Memory B cell (primary cell): ENCODE measurements around the gene HRH1.
"Not testable (repeated sequence)": the region's sequence is repeated elsewhere in the genome, so short reads cannot be mapped to it uniquely, and the experiment has no call there.

Experiments used
- ATAC-seq: fragments of 150-1000 bp; cut with Tn5 transposase; 2 replicates; pipeline ENCODE4 v1.10.0; 2021; ENCODE audit warnings: low read depth, mild to moderate bottlenecking, moderate library complexity
- DNase-seq, 2 donors: peaks; one replicate each; pipeline ENCODE4 v3.0.0; 2022; ENCODE audit warnings: low spot score in 2 of 2
- H3K27ac Mint-ChIP-seq: one replicate; pipeline ENCODE4 v1.8.0; 2022; ENCODE audit warnings: mild to moderate bottlenecking, moderate library complexity, mixed read lengths
- H3K27me3 Mint-ChIP-seq: one replicate; pipeline ENCODE4 v1.8.0; 2022; ENCODE audit warnings: mixed read lengths
- H3K36me3 Mint-ChIP-seq: one replicate; pipeline ENCODE4 v1.8.0; 2022; ENCODE audit warnings: mild to moderate bottlenecking, mixed read lengths
- H3K4me1 Mint-ChIP-seq: one replicate; pipeline ENCODE4 v1.8.0; 2022; ENCODE audit warnings: mixed read lengths
- H3K4me3 Mint-ChIP-seq: one replicate; pipeline ENCODE4 v1.8.0; 2022; ENCODE audit warnings: mild to moderate bottlenecking, moderate library complexity, mixed read lengths
- H3K9me3 Mint-ChIP-seq: one replicate; pipeline ENCODE4 v1.8.0; 2022; ENCODE audit warnings: mixed read lengths

HRH1 gene

GRCh38 chr3:11170052-11170770, 15.9 kb downstream of the HRH1 start:
- Mint-ChIP-seq H3K36me3 (no peaks in the 10 kb centered on the region), H3K9me3 (no peaks in the 10 kb centered on the region), H3K27me3 (peaks cover 4% of the 10 kb centered on the region), H3K4me1 (no peaks in the 10 kb centered on the region), H3K4me3 (no peak overlapping the region), H3K27ac (no peak overlapping the region)
- no peak for ATAC-seq
- DNase-seq, result no peak

- no peaks in the 10 kb centered on the region for H3K4me1 Mint-ChIP-seq
- H3K27me3 Mint-ChIP-seq, result peaks cover 4% of the 10 kb centered on the region
- H3K9me3 Mint-ChIP-seq, result no peaks in the 10 kb centered on the region
- ATAC-seq (no peak), DNase-seq (no peak)
- no peak overlapping the region for H3K4me3 Mint-ChIP-seq
- no peak overlapping the region for H3K27ac Mint-ChIP-seq
- no peaks in the 10 kb centered on the region for H3K36me3 Mint-ChIP-seq
Observed at GRCh38 chr3:11172096-11172690, 17.9 kb downstream of the HRH1 start.

GRCh38 chr3:11173828-11174465, 19.7 kb downstream of the HRH1 start:
- Mint-ChIP-seq H3K27ac (no peak overlapping the region), H3K9me3 (no peaks in the 10 kb centered on the region)

GRCh38 chr3:11178421-11178820, 24.1 kb downstream of the HRH1 start:
- ATAC-seq, result no peak
- H3K4me3 Mint-ChIP-seq, result no peak overlapping the region
- no peak for DNase-seq
- H3K9me3 Mint-ChIP-seq, result no peaks in the 10 kb centered on the region
- peaks cover 2% of the 10 kb centered on the region for H3K27me3 Mint-ChIP-seq
- H3K27ac Mint-ChIP-seq, result no peak overlapping the region
- H3K4me1 Mint-ChIP-seq, result no peaks in the 10 kb centered on the region
- no peaks in the 10 kb centered on the region for H3K36me3 Mint-ChIP-seq

More at GRCh38 chr3:11173828-11174465, 19.7 kb downstream of the HRH1 start:
- Mint-ChIP-seq H3K36me3 (no peaks in the 10 kb centered on the region), H3K4me1 (no peaks in the 10 kb centered on the region), H3K27me3 (peaks cover 4% of the 10 kb centered on the region), H3K4me3 (no peak overlapping the region)
- DNase-seq, result no peak
- no peak for ATAC-seq

- H3K9me3 Mint-ChIP-seq, H3K36me3 Mint-ChIP-seq, H3K27ac Mint-ChIP-seq, H3K4me3 Mint-ChIP-seq, DNase-seq, ATAC-seq, H3K4me1 Mint-ChIP-seq: not testable (repeated sequence)
- H3K27me3 Mint-ChIP-seq, result peaks cover 10% of the 10 kb centered on the region
Observed at GRCh38 chr3:11184328-11184969, 30.2 kb downstream of the HRH1 start.

GRCh38 chr3:11185144-11185543, 30.9 kb downstream of the HRH1 start:
- no peaks in the 10 kb centered on the region for H3K36me3 Mint-ChIP-seq
- no peak for DNase-seq
- no peaks in the 10 kb centered on the region for H3K9me3 Mint-ChIP-seq
- H3K4me1 Mint-ChIP-seq, result peaks cover 2% of the 10 kb centered on the region
- H3K27ac Mint-ChIP-seq, result no peak overlapping the region
- H3K27me3 Mint-ChIP-seq, result peaks cover 10% of the 10 kb centered on the region
- no peak for ATAC-seq
- H3K4me3 Mint-ChIP-seq, result no peak overlapping the region

- Mint-ChIP-seq H3K27me3 (peaks cover 10% of the 10 kb centered on the region), H3K4me1 (peaks cover 2% of the 10 kb centered on the region), H3K36me3 (no peaks in the 10 kb centered on the region), H3K4me3 (no peak overlapping the region), H3K9me3 (no peaks in the 10 kb centered on the region), H3K27ac (no peak overlapping the region)
- ATAC-seq, result no peak
- DNase-seq, result no peak
Observed at GRCh38 chr3:11185564-11186317, 31.4 kb downstream of the HRH1 start.

- no peak for DNase-seq
- ATAC-seq, result no peak
- no peaks in the 10 kb centered on the region for H3K36me3 Mint-ChIP-seq
- no peaks in the 10 kb centered on the region for H3K9me3 Mint-ChIP-seq
- no peak overlapping the region for H3K4me3 Mint-ChIP-seq
- peaks cover 12% of the 10 kb centered on the region for H3K27me3 Mint-ChIP-seq
- H3K4me1 Mint-ChIP-seq, result peaks cover 2% of the 10 kb centered on the region
- H3K27ac Mint-ChIP-seq, result no peak overlapping the region
Observed at GRCh38 chr3:11186318-11186692, 32.0 kb downstream of the HRH1 start.

- DNase-seq (no peak), ATAC-seq (no peak)
- H3K36me3 Mint-ChIP-seq, result no peaks in the 10 kb centered on the region
- peaks cover 2% of the 10 kb centered on the region for H3K4me1 Mint-ChIP-seq
- H3K4me3 Mint-ChIP-seq, result no peak overlapping the region
- no peaks in the 10 kb centered on the region for H3K9me3 Mint-ChIP-seq
- H3K27me3 Mint-ChIP-seq, result peaks cover 12% of the 10 kb centered on the region
- H3K27ac Mint-ChIP-seq, result no peak overlapping the region
Observed at GRCh38 chr3:11186771-11187191, 32.5 kb downstream of the HRH1 start.

- Mint-ChIP-seq H3K27me3 (peaks cover 13% of the 10 kb centered on the region), H3K36me3 (peaks cover 2% of the 10 kb centered on the region), H3K27ac (no peak overlapping the region), H3K4me1 (peaks cover 2% of the 10 kb centered on the region), H3K4me3 (no peak overlapping the region), H3K9me3 (no peaks in the 10 kb centered on the region)
- no peak for ATAC-seq
- no peak for DNase-seq
Observed at GRCh38 chr3:11187681-11188080, 33.4 kb downstream of the HRH1 start.

- Mint-ChIP-seq H3K27me3 (peaks cover 13% of the 10 kb centered on the region), H3K9me3 (peaks cover 1% of the 10 kb centered on the region), H3K4me3 (no peak overlapping the region), H3K27ac (no peak overlapping the region), H3K36me3 (peaks cover 2% of the 10 kb centered on the region), H3K4me1 (peaks cover 2% of the 10 kb centered on the region)
- DNase-seq, result no peak
- no peak for ATAC-seq
Observed at GRCh38 chr3:11188231-11188630, 33.9 kb downstream of the HRH1 start.

GRCh38 chr3:11195201-11195600, 40.9 kb downstream of the HRH1 start:
- Mint-ChIP-seq H3K27ac (no peak overlapping the region), H3K9me3 (peaks cover 3% of the 10 kb centered on the region), H3K4me3 (no peak overlapping the region), H3K36me3 (peaks cover 2% of the 10 kb centered on the region), H3K4me1 (peaks cover 3% of the 10 kb centered on the region), H3K27me3 (peaks cover 15% of the 10 kb centered on the region)
- ATAC-seq (no peak), DNase-seq (no peak)

GRCh38 chr3:11195721-11196332, 41.5 kb downstream of the HRH1 start:
- H3K27ac Mint-ChIP-seq, result no peak overlapping the region
- peaks cover 15% of the 10 kb centered on the region for H3K27me3 Mint-ChIP-seq
- DNase-seq, result no peak
- H3K4me3 Mint-ChIP-seq, result no peak overlapping the region
- H3K9me3 Mint-ChIP-seq, result peaks cover 3% of the 10 kb centered on the region
- ATAC-seq, result no peak
- peaks cover 2% of the 10 kb centered on the region for H3K36me3 Mint-ChIP-seq
- peaks cover 3% of the 10 kb centered on the region for H3K4me1 Mint-ChIP-seq
